Osteocyte (in vitro differentiated cells): ENCODE data around the gene SLCO3A1. TPM values are rescaled to one million over a fixed set of nuclear protein-coding genes. Genes with fewer than 3 reads are reported as not detected.

ENCODE experiments used
- DNase-seq: peaks from one replicate; pipeline ENCODE4 v3.0.0; 2021; ENCODE audit warnings: mixed read lengths; ENCODE audit not compliant: unreplicated experiment; ENCODE audit errors: extremely low spot score
- H3K27ac Mint-ChIP-seq: one replicate; pipeline ENCODE4 v1.8.0; 2021; ENCODE audit warnings: mild to moderate bottlenecking, mixed read lengths; ENCODE audit not compliant: unreplicated experiment
- H3K27me3 Mint-ChIP-seq: one replicate; pipeline ENCODE4 v1.8.0; 2021; ENCODE audit warnings: mixed read lengths; ENCODE audit not compliant: unreplicated experiment
- H3K36me3 Mint-ChIP-seq: one replicate; pipeline ENCODE4 v1.8.0; 2021; ENCODE audit warnings: mixed read lengths; ENCODE audit not compliant: unreplicated experiment
- H3K4me1 Mint-ChIP-seq: one replicate; pipeline ENCODE4 v1.8.0; 2021; ENCODE audit warnings: mixed read lengths; ENCODE audit not compliant: unreplicated experiment
- H3K4me3 Mint-ChIP-seq: one replicate; pipeline ENCODE4 v1.8.0; 2021; ENCODE audit warnings: mild to moderate bottlenecking, moderate library complexity, mixed read lengths; ENCODE audit not compliant: unreplicated experiment
- H3K9me3 Mint-ChIP-seq: one replicate; pipeline ENCODE4 v1.8.0; 2021; ENCODE audit warnings: mixed read lengths; ENCODE audit not compliant: unreplicated experiment
- total RNA-seq: library from RNA; stranded (reverse); gene quantifications from 2 replicates; pipeline ENCODE4 v1.2.1, GENCODE V29; 2021
- TF ChIP-seq, protein P1 (sequence below): fragments of 200-600 bp; sonication (generic); IDR thresholded peaks from 2 replicates; pipeline ENCODE4 v1.5.0; 2021; ENCODE audit warnings: antibody characterized with exemption, mild to moderate bottlenecking, moderate library complexity

The SLCO3A1 gene
- total RNA-seq, 1 donor from 2014 or later, result 1.3 TPM

DNA sequence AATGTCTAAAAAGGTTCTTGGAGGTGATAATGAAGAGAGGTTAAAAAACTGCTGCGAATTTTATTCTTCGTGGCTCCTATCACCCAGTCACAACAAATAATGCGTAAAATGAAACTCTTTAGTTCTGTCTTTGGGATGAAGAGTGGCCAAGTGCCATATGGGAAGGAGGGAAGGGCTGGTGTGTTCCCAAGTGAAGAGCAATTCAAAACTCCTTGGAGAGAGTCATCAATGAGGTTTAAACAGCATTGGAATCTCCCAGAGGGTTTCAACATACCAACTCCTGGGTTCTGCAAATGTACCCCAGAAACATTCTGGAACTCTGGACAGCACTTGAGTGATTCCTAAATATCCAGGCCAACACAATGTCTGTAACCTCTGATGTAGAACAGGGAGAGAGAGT is 45.3 kb downstream of the SLCO3A1 start:
- H3K27ac Mint-ChIP-seq, result no peak overlapping the region
- no peaks in the 10 kb centered on the region for H3K36me3 Mint-ChIP-seq
- TF ChIP-seq, protein P1, sequence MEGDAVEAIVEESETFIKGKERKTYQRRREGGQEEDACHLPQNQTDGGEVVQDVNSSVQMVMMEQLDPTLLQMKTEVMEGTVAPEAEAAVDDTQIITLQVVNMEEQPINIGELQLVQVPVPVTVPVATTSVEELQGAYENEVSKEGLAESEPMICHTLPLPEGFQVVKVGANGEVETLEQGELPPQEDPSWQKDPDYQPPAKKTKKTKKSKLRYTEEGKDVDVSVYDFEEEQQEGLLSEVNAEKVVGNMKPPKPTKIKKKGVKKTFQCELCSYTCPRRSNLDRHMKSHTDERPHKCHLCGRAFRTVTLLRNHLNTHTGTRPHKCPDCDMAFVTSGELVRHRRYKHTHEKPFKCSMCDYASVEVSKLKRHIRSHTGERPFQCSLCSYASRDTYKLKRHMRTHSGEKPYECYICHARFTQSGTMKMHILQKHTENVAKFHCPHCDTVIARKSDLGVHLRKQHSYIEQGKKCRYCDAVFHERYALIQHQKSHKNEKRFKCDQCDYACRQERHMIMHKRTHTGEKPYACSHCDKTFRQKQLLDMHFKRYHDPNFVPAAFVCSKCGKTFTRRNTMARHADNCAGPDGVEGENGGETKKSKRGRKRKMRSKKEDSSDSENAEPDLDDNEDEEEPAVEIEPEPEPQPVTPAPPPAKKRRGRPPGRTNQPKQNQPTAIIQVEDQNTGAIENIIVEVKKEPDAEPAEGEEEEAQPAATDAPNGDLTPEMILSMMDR, result no peak
- H3K4me1 Mint-ChIP-seq, result no peaks in the 10 kb centered on the region
- H3K4me3 Mint-ChIP-seq, result no peak overlapping the region
- peaks cover 7% of the 10 kb centered on the region for H3K9me3 Mint-ChIP-seq
- no peaks in the 10 kb centered on the region for H3K27me3 Mint-ChIP-seq
- no peak for DNase-seq

- Mint-ChIP-seq H3K36me3 (no peaks in the 10 kb centered on the region), H3K27ac (no peak overlapping the region), H3K4me1 (no peaks in the 10 kb centered on the region), H3K27me3 (no peaks in the 10 kb centered on the region), H3K9me3 (peaks cover 9% of the 10 kb centered on the region), H3K4me3 (no peak overlapping the region)
- DNase-seq, result no peak
- TF ChIP-seq, protein P1, result no peak
Measured at GRCh38 chr15:91904942-91905341, 51.4 kb downstream of the SLCO3A1 start.

GRCh38 chr15:91908391-91908790 is 54.9 kb downstream of the SLCO3A1 start:
- H3K36me3 Mint-ChIP-seq, result no peaks in the 10 kb centered on the region
- peaks cover 4% of the 10 kb centered on the region for H3K9me3 Mint-ChIP-seq
- no peaks in the 10 kb centered on the region for H3K4me1 Mint-ChIP-seq
- no peak overlapping the region for H3K27ac Mint-ChIP-seq
- no peak overlapping the region for H3K4me3 Mint-ChIP-seq
- TF ChIP-seq, protein P1, result no peak
- no peak for DNase-seq
- H3K27me3 Mint-ChIP-seq, result no peaks in the 10 kb centered on the region

- TF ChIP-seq, protein P1, result no peak
Measured at GRCh38 chr15:91909111-91909510, 55.6 kb downstream of the SLCO3A1 start.

GRCh38 chr15:91909574-91909973 is 56.1 kb downstream of the SLCO3A1 start:
- no peak for DNase-seq
- Mint-ChIP-seq H3K9me3 (peaks cover 4% of the 10 kb centered on the region), H3K27me3 (no peaks in the 10 kb centered on the region), H3K36me3 (no peaks in the 10 kb centered on the region), H3K4me1 (no peaks in the 10 kb centered on the region), H3K27ac (no peak overlapping the region), H3K4me3 (no peak overlapping the region)
- TF ChIP-seq, protein P1, result no peak

More at GRCh38 chr15:91909111-91909510, 55.6 kb downstream of the SLCO3A1 start:
- H3K36me3 Mint-ChIP-seq, result no peaks in the 10 kb centered on the region
- no peak overlapping the region for H3K4me3 Mint-ChIP-seq
- peaks cover 4% of the 10 kb centered on the region for H3K9me3 Mint-ChIP-seq
- no peak overlapping the region for H3K27ac Mint-ChIP-seq
- DNase-seq, result no peak
- no peaks in the 10 kb centered on the region for H3K4me1 Mint-ChIP-seq
- H3K27me3 Mint-ChIP-seq, result no peaks in the 10 kb centered on the region
